Muscle layer of colon (tissue), 2 donors: Measurements from ENCODE around the gene SCAF1.

Source experiments
- H3K27ac ChIP-seq: one replicate; pipeline ENCODE4 v1.7.0; 2013; ENCODE audit warnings: low read depth, mild to moderate bottlenecking, low read length, moderate library complexity
- H3K27me3 ChIP-seq, 2 donors: one replicate each; pipeline ENCODE4 v1.7.0; 2013; ENCODE audit warnings: low read length in 2 of 2, mild to moderate bottlenecking in 2 of 2; ENCODE audit not compliant: insufficient read depth in 2 of 2, control insufficient read depth in 1 of 2
- H3K36me3 ChIP-seq: one replicate; pipeline ENCODE4 v1.7.0; 2013; ENCODE audit warnings: mild to moderate bottlenecking, low read length; ENCODE audit not compliant: insufficient read depth
- H3K4me1 ChIP-seq: one replicate; pipeline ENCODE4 v1.7.0; 2013; ENCODE audit warnings: mild to moderate bottlenecking, low read length; ENCODE audit not compliant: insufficient read depth
- H3K4me3 ChIP-seq, 2 donors: one replicate each; pipeline ENCODE4 v1.7.0; 2013; ENCODE audit warnings: low read length in 2 of 2, low read depth in 1 of 2, mild to moderate bottlenecking in 1 of 2, moderate library complexity in 1 of 2
- H3K9ac ChIP-seq: one replicate; pipeline ENCODE4 v1.7.0; 2013; ENCODE audit warnings: low read length
- H3K9me3 ChIP-seq: one replicate; pipeline ENCODE4 v1.7.0; 2013; ENCODE audit warnings: mild to moderate bottlenecking, low read length
- donor health status: abdominal sarcoma.
- donor health status: Adenocarcinoma of cecum.

SCAF1 gene

DNA sequence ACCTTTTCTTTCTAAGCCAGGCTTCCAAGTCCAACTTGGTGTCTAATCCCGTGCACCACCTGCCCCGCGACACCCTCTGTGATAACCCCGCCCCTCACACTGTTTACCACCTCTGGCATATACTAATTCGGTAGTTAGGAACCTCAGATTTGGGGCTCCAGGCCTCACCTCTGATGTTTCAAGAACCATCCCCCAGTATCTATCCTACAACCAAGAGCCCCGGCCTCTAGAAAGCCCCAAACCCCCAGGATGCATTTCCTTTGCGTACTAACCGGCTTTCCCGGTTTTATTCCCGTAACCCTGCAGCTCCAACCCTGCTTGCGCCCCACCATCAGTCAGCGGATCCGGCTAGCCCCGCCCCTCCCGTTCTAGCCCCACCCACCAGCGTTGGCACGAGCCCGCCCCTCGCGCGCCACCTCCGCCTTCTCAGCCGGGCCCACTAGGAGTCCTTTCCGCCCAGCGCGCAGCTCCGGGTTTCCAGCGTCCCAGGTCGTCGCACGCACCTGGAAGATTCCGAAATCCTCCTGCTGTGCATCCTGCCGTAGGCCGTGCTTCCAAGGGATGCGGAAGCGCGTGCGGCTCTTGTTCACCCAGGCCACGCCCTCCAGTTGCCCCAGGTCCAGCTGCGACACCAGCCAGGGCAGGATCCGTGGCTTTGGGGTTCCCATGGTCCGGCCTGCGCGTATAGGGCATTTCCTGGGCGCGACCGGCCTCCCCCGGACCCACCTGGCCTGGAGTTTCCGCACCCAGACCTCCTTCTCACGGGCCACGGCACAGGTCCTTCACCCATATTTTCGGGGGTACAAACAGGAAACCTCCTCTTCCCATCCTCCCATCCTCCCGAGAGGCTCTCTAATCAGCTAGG lies 22.4 kb downstream of the SCAF1 start:
- no peaks in the 10 kb centered on the region for H3K9me3 ChIP-seq
- H3K4me3 ChIP-seq = peak overlapping the region; percentile 70 to 94
- H3K27me3 ChIP-seq = no peaks in the 10 kb centered on the region
- peaks cover 42% of the 10 kb centered on the region for H3K36me3 ChIP-seq
- H3K4me1 ChIP-seq = peaks cover 18% of the 10 kb centered on the region
- peak overlapping the region; percentile 85 for H3K9ac ChIP-seq
- peak overlapping the region; percentile 85 for H3K27ac ChIP-seq

DNA sequence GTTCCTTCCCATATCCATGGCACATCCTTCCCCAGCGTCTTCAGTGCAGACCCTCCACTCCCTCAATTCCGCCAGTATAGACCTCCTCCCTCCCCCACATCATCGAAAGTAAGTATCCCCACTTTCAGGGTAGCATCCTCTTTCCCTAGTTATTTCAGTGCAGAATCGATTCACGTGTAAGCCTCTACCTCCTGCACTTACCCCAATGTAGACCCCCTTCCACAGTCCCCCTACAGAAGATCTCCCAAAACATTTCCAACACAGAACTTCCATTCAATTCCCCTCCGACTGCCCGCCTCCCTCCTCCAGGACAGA lies 23.0 kb downstream of the SCAF1 start:
- H3K27ac ChIP-seq = peak overlapping the region; percentile 85
- H3K4me3 ChIP-seq = peak overlapping the region; percentile 70 to 94
- H3K9ac ChIP-seq = peak overlapping the region; percentile 85
- no peaks in the 10 kb centered on the region for H3K27me3 ChIP-seq
- H3K4me1 ChIP-seq = peaks cover 18% of the 10 kb centered on the region
- peaks cover 38% of the 10 kb centered on the region for H3K36me3 ChIP-seq
- no peaks in the 10 kb centered on the region for H3K9me3 ChIP-seq

- Histone ChIP-seq H3K9ac (peak within 1 kb of the TSS; percentile 85), H3K27ac (peak within 1 kb of the TSS; percentile 85), H3K27me3 (no peaks in the 10 kb centered on the region), H3K36me3 (peaks cover 35% of the 10 kb centered on the region), H3K9me3 (no peaks in the 10 kb centered on the region), H3K4me3 (peak within 1 kb of the TSS; percentile 70 to 94), H3K4me1 (peaks cover 18% of the 10 kb centered on the region)
These were observed 23.5 kb downstream of the SCAF1 start, which contains the start of the genes BCL2L12 and IRF3 for GRCh38 chr19:49665351-49666119. Gene BCL2L12, plus strand, starts transcription at chr19:49665933. Its CDS starts 760 bp downstream, at chr19:49666693. Gene IRF3, minus strand, starts transcription at chr19:49665857. Its CDS starts 1,019 bp downstream, at chr19:49664838.

GRCh38 chr19:49666120-49666444 lies 24.1 kb downstream of the SCAF1 start:
- peaks cover 31% of the 10 kb centered on the region for H3K36me3 ChIP-seq
- no peaks in the 10 kb centered on the region for H3K9me3 ChIP-seq
- H3K4me1 ChIP-seq = peaks cover 18% of the 10 kb centered on the region
- H3K27ac ChIP-seq = peak overlapping the region; percentile 85
- H3K4me3 ChIP-seq = peak overlapping the region; percentile 70 to 94
- peak overlapping the region; percentile 85 for H3K9ac ChIP-seq
- no peaks in the 10 kb centered on the region for H3K27me3 ChIP-seq

DNA sequence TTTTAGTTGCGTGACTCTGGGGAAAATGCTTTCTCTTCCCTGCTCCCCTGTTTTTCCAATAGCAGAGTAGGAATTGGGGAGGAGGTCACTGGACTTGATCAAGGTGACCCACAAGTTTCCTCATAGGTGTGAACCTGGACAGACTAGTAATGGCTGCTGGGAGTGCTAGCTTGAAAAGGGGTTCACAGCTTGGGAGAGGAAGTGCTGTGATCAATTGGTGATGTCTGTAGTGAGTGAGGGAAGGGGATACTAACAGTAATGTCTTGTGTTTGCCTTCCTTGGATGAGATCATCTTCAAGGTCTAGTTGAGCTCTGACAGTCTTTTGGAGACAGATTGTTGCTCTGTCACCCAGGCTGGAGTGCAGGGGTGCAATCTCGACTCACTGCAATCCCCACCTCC lies 25.5 kb downstream of the SCAF1 start:
- peaks cover 18% of the 10 kb centered on the region for H3K36me3 ChIP-seq

DNA sequence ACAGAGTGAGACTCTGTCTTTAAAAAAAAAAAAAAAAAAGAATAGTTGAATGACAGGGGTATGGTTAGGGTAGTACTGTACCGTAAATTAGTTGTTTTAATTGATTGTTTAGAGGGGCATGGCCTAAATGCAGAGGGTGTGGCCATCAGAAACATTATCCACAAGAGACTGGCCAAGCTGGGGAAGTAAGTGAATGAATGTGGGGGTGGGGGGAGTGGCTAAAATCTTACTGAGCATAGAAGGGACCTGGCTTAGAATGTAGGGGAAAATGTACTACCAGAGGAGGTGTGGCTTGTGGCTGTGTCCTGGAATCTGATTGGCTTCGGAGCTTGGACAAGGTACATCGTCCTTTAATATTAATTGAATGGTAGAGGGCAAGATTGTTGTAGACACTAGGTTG lies 27.5 kb downstream of the SCAF1 start:
- peaks cover 10% of the 10 kb centered on the region for H3K36me3 ChIP-seq

More for the DNA sequence above, 25.5 kb downstream of the SCAF1 start:
- no peaks in the 10 kb centered on the region for H3K27me3 ChIP-seq
- H3K9ac ChIP-seq = no peak overlapping the region
- H3K4me1 ChIP-seq = peaks cover 26% of the 10 kb centered on the region
- H3K9me3 ChIP-seq = no peaks in the 10 kb centered on the region
- no peak overlapping the region for H3K4me3 ChIP-seq
- no peak overlapping the region for H3K27ac ChIP-seq

GRCh38 chr19:49672131-49672919 lies 30.3 kb downstream of the SCAF1 start:
- H3K27ac ChIP-seq = no peak overlapping the region
- H3K36me3 ChIP-seq = peaks cover 10% of the 10 kb centered on the region
- H3K4me3 ChIP-seq = no peak overlapping the region
- H3K27me3 ChIP-seq = no peaks in the 10 kb centered on the region
- H3K9ac ChIP-seq = no peak overlapping the region
- H3K9me3 ChIP-seq = no peaks in the 10 kb centered on the region
- peaks cover 12% of the 10 kb centered on the region for H3K4me1 ChIP-seq

More for the DNA sequence above, 27.5 kb downstream of the SCAF1 start:
- Histone ChIP-seq H3K27ac (no peak overlapping the region), H3K9ac (no peak overlapping the region), H3K4me1 (peaks cover 19% of the 10 kb centered on the region), H3K27me3 (no peaks in the 10 kb centered on the region), H3K4me3 (no peak overlapping the region), H3K9me3 (no peaks in the 10 kb centered on the region)

DNA sequence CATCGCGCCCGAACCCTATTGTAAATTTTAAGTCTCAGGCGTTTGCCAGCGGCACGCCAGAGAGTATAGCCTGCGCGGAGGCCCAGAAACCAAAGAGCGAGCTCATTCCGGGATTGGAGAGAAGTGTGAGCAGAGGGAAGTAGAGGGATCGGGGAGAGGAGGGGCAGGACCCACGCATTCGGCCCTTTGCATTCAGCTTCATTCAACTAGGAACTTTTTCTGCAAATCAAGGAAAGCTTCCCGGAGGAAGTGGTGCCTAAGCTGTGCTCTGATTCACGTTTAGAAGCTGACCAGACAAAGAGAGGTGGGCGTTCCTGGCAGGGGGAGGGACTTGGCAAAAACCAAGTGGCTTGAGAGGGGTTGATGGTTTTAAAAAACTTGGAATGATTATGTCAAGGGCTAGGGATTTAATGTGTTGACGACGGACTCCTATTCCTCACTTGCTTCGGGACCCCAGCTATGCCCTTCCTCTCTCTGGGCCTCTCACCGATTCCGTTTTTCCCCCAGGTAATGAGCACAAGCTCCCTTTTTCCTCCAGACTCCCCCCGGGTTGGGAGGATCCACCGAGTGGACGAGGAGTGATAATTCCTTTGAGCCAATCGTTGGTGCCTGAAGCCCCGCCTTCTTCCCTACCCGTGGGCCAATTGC lies 34.3 kb downstream of the SCAF1 start:
- Histone ChIP-seq H3K9ac (peak overlapping the region; percentile 68), H3K36me3 (peaks cover 4% of the 10 kb centered on the region), H3K9me3 (no peaks in the 10 kb centered on the region), H3K27me3 (no peaks in the 10 kb centered on the region), H3K4me3 (peak overlapping the region in 1 of 2 donors; percentile 71), H3K27ac (peak overlapping the region; percentile 83), H3K4me1 (peaks cover 41% of the 10 kb centered on the region)

DNA sequence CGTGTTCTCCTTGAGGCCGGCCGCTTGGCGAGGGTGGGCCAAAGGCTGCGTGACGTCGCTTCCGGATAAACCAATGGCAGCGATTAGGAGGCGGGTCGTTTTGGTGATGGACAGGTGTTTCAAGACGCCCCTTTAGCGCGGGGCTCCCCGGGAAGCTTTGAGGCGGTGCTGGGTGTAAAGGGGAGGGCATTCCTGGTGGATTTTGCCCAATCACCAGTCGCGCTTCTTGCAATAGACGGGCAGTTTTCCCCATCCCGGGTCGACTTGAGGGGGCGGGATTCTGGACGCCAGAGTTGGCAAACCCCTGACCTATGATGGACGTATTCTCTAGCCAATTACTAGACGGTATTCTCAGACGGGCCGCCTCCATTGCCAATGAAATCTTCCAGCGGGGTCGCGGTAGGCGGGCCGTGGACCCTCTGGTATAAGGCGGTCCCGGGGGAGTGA lies 34.8 kb downstream of the SCAF1 start:
- Histone ChIP-seq H3K4me1 (peaks cover 39% of the 10 kb centered on the region), H3K4me3 (peak overlapping the region; percentile 86 to 87), H3K27ac (peak overlapping the region; percentile 93), H3K27me3 (no peaks in the 10 kb centered on the region), H3K9ac (peak overlapping the region; percentile 78), H3K9me3 (no peaks in the 10 kb centered on the region), H3K36me3 (peaks cover 4% of the 10 kb centered on the region)

DNA sequence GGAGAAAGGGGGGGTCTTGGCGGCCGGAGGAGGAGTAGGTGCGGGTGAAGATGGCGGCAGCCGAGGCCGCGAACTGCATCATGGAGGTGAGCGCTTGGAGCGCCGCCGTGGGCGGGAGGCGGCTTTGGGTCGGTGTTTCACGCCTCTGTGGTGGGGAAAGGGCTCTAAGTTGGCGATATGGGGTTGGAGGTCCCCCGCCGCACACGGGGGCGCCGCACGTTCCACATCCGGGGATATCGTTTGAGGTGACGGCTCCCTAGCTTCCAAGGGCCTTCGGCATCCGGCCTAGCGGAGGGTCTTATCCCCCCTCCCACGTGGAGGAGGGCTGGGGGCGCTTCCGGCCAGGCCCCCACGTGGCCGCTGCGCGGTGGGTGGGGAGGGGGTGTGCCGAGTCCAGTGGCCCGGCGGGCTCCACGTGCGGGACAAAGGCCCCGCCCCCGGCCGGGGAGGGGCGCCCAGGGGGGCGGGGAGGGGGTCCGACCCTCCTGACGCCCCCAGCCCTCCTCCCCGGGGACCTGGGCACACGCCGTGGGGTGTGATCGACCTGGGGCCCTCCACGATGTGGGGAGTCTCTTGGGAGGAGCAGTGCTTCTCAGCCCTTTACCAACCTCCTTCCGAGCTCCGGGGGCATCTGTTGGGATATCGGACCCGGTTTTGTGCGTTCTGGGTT lies 35.4 kb downstream of the SCAF1 start, which contains the start of gene PRMT1:
Gene PRMT1, plus strand, starts transcription at position 41 of the 670 bp plus-strand sequence. Its CDS starts 10 bp downstream, at position 51.
- peaks cover 34% of the 10 kb centered on the region for H3K4me1 ChIP-seq

More for the DNA sequence above, 35.4 kb downstream of the SCAF1 start, which contains the start of gene PRMT1:
- H3K27me3 ChIP-seq = no peaks in the 10 kb centered on the region
- peaks cover 10% of the 10 kb centered on the region for H3K36me3 ChIP-seq
- peak within 1 kb of the TSS; percentile 93 for H3K27ac ChIP-seq
- H3K9me3 ChIP-seq = no peaks in the 10 kb centered on the region
- H3K9ac ChIP-seq = peak within 1 kb of the TSS; percentile 78
- H3K4me3 ChIP-seq = peak within 1 kb of the TSS; percentile 86 to 87
